ENCODE results near the gene UBXN6. TPM values are rescaled to one million over a fixed set of nuclear protein-coding genes. Genes with fewer than 3 reads are reported as not detected.

UBXN6 gene
- total and polyA plus RNA-seq, 7 donors = 47.1 to 160 (median 96.3) TPM

DNA sequence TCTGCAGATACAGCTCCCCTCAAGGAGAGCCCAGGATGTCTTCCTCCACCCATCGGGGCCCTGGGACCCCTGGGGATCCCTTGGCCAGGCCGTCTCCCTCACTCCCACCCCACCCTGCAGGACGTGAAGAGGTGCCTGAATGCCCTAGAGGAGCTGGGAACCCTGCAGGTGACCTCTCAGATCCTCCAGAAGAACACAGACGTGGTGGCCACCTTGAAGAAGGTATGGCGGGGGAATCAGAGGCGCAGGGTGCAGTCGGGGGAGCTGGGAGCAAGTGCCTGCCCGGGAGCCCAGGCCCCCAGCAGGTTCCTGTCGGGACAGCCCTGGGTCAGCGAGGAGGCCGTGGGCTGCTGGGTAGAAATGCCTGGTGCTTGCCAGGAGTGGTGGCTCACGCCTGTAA is 41.1 kb upstream of the UBXN6 start:
- TF ChIP-seq POLR2A (IDR thresholded peaks at IDR 0.05) = no peak
- no peak for TF ChIP-seq EP300 (IDR thresholded peaks at IDR 0.05)
- TF ChIP-seq, protein P1, sequence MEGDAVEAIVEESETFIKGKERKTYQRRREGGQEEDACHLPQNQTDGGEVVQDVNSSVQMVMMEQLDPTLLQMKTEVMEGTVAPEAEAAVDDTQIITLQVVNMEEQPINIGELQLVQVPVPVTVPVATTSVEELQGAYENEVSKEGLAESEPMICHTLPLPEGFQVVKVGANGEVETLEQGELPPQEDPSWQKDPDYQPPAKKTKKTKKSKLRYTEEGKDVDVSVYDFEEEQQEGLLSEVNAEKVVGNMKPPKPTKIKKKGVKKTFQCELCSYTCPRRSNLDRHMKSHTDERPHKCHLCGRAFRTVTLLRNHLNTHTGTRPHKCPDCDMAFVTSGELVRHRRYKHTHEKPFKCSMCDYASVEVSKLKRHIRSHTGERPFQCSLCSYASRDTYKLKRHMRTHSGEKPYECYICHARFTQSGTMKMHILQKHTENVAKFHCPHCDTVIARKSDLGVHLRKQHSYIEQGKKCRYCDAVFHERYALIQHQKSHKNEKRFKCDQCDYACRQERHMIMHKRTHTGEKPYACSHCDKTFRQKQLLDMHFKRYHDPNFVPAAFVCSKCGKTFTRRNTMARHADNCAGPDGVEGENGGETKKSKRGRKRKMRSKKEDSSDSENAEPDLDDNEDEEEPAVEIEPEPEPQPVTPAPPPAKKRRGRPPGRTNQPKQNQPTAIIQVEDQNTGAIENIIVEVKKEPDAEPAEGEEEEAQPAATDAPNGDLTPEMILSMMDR (IDR thresholded peaks at IDR 0.05) = no peak
- TF ChIP-seq POLR2AphosphoS5 (IDR thresholded peaks at IDR 0.05) = no peak
- Histone ChIP-seq H3K27me3 (no peaks in the 10 kb centered on the region), H3K9me3 (no peaks in the 10 kb centered on the region), H3K4me1 (peaks cover 0 to 4% (median 0%) of the 10 kb centered on the region in 4 donors), H3K4me3 (no peak overlapping the region), H3K27ac (no peak overlapping the region), H3K36me3 (peaks cover 25 to 92% (median 59%) of the 10 kb centered on the region in 4 donors)
- intact Hi-C loops (cut with DNase I) = no loop called here
- no peak for DNase-seq
- WGBS, 2 donors = 96 to 98% methylated on average over 12 of the region's 12 CpGs

DNA sequence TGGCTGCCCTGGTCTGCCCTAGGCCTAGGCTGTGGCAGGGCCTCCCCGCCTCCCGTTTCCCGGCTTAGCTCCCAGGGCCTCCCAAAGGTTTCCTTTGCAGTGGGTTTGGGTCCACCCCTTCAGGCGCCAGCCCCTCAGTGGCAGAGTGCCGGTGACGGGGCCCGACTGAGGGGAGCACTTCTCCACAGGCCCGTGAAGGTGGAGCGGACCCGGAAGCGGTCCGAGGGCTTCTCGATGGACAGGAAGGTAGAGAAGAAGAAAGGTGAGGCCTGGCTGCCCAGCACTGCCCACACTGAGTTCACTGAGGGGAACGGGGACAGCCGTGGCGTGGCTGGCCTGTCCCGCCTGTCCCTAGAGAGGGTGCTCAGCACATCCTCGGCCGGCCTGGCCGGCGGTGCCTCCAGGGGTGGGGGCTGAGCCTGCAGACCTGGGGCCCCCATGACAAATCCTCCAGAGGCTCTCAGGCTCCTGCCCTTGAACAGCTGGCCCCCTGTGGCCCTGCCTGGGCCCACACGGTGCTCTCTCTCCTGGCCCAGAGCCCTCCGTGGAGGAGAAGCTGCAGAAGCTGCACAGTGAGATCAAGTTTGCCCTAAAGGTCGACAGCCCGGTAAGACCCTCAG is 40.3 kb upstream of the UBXN6 start:
- WGBS, 2 donors = 93 to 95% methylated on average over 25 of the region's 25 CpGs
- intact Hi-C loops (cut with DNase I) = no loop called here
- TF ChIP-seq POLR2AphosphoS5 (IDR thresholded peaks at IDR 0.05) (no peak), EP300 (IDR thresholded peaks at IDR 0.05) (no peak), POLR2A (IDR thresholded peaks at IDR 0.05) (no peak)
- TF ChIP-seq, protein P1 (IDR thresholded peaks at IDR 0.05) = no peak
- H3K4me3 ChIP-seq = no peak overlapping the region
- no peak overlapping the region for H3K27ac ChIP-seq
- DNase-seq = no peak
- no peaks in the 10 kb centered on the region for H3K27me3 ChIP-seq
- peaks cover 32 to 92% (median 55%) of the 10 kb centered on the region in 4 donors for H3K36me3 ChIP-seq
- H3K4me1 ChIP-seq = peaks cover 0 to 4% (median 0%) of the 10 kb centered on the region in 4 donors
- H3K9me3 ChIP-seq = no peaks in the 10 kb centered on the region

DNA sequence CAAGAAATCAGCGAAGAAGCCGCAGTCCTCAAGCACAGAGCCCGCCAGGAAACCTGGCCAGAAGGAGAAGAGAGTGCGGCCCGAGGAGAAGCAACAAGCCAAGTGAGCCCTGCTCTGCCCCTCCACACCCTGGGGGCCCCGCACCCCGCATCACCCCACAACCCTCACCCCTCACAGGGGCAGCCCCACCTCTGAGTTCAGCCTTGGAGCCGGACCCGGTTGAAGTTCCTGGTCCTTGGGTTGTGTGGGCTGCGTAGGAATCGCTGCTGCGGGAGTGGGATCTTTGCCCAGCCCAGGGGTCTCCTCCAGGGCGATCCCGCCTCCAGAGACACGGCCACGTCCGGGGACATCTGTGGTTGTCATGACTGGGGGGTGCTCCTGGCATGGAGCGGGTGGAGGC is 38.7 kb upstream of the UBXN6 start:
- no peaks in the 10 kb centered on the region for H3K9me3 ChIP-seq
- no peaks in the 10 kb centered on the region for H3K27me3 ChIP-seq
- H3K4me3 ChIP-seq = no peak overlapping the region
- DNase-seq = no peak
- 90% methylated on average over 18 of the region's 18 CpGs for WGBS, 2 donors
- intact Hi-C loops (cut with DNase I) = no loop called here
- peaks cover 39 to 88% (median 53%) of the 10 kb centered on the region in 4 donors for H3K36me3 ChIP-seq
- TF ChIP-seq EP300 (IDR thresholded peaks at IDR 0.05) (no peak), POLR2A (IDR thresholded peaks at IDR 0.05) (no peak), POLR2AphosphoS5 (IDR thresholded peaks at IDR 0.05) (no peak)
- TF ChIP-seq, protein P1 (IDR thresholded peaks at IDR 0.05) = no peak
- H3K27ac ChIP-seq = no peak overlapping the region
- no peaks in the 10 kb centered on the region for H3K4me1 ChIP-seq

DNA sequence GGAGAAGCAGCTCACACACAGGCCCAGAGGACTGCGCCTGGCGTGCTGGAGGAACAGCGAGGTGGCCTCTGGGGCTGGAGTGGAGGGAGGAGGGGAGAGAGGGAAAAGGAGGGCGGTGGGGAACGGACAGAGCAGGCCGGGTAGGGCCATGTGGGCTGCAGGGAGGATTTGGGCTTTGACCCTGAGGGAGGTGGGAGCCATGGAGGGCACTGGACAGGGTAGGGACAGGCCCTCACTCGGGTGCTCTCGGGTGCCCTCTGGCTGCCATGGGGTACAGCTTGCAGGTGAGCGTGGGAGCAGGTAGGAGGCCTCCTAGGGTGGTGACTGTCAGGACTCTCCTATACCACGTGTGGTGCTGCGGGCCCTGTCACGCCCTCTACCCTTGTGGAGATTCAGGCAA is 37.9 kb upstream of the UBXN6 start:
- Histone ChIP-seq H3K27me3 (no peaks in the 10 kb centered on the region), H3K27ac (no peak overlapping the region), H3K4me3 (no peak overlapping the region), H3K9me3 (no peaks in the 10 kb centered on the region), H3K4me1 (no peaks in the 10 kb centered on the region), H3K36me3 (peaks cover 39 to 88% (median 51%) of the 10 kb centered on the region in 4 donors)
- WGBS, 2 donors = 68 to 86% methylated on average over 12 of the region's 12 CpGs
- TF ChIP-seq POLR2A (IDR thresholded peaks at IDR 0.05) (no peak), POLR2AphosphoS5 (IDR thresholded peaks at IDR 0.05) (no peak), EP300 (IDR thresholded peaks at IDR 0.05) (no peak)
- TF ChIP-seq, protein P1 (IDR thresholded peaks at IDR 0.05) = no peak
- intact Hi-C loops (cut with DNase I) = no loop called here
- no peak for DNase-seq

DNA sequence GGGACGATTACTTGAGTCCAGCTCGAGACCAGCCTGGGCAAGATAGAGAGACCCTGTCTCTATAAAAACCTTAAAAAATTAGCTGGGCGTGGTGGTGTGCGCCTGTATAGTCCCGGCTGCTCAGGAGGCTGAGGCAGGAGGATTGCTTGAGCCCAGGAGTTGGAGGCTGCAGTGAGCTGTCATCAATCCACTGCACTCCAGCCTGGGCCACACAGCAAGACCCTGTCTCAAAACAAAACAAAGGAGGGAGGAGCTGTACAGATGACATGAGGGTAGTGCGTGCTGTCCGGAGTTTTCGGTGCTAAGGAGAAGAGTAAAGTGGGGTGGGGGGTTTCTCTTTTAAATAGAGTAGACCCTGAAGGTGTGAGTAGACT is 37.1 kb upstream of the UBXN6 start:
- Histone ChIP-seq H3K36me3 (peaks cover 39 to 91% (median 56%) of the 10 kb centered on the region in 4 donors), H3K27me3 (no peaks in the 10 kb centered on the region), H3K9me3 (no peaks in the 10 kb centered on the region), H3K4me3 (no peak overlapping the region), H3K4me1 (no peaks in the 10 kb centered on the region), H3K27ac (no peak overlapping the region)
- intact Hi-C loops (cut with DNase I) = no loop called here
- no peak for DNase-seq
- TF ChIP-seq POLR2AphosphoS5 (IDR thresholded peaks at IDR 0.05) (no peak), POLR2A (IDR thresholded peaks at IDR 0.05) (no peak), EP300 (IDR thresholded peaks at IDR 0.05) (no peak)
- TF ChIP-seq, protein P1 (IDR thresholded peaks at IDR 0.05) = no peak
- WGBS, 2 donors = 95 to 97% methylated on average over 8 of the region's 8 CpGs
